GM12892 (cell line): ENCODE measurements around the gene AK8.

ENCODE experiments used
- POLR2A ChIP-seq: IDR thresholded peaks from 2 replicates; pipeline ENCODE4 v1.6.1; 2011; ENCODE audit warnings: low read depth, low read length, control low read depth
- POLR2AphosphoS5 ChIP-seq: IDR thresholded peaks from 2 replicates; pipeline ENCODE4 v1.6.1; 2011; ENCODE audit warnings: low read depth, low read length, control low read depth

DNA sequence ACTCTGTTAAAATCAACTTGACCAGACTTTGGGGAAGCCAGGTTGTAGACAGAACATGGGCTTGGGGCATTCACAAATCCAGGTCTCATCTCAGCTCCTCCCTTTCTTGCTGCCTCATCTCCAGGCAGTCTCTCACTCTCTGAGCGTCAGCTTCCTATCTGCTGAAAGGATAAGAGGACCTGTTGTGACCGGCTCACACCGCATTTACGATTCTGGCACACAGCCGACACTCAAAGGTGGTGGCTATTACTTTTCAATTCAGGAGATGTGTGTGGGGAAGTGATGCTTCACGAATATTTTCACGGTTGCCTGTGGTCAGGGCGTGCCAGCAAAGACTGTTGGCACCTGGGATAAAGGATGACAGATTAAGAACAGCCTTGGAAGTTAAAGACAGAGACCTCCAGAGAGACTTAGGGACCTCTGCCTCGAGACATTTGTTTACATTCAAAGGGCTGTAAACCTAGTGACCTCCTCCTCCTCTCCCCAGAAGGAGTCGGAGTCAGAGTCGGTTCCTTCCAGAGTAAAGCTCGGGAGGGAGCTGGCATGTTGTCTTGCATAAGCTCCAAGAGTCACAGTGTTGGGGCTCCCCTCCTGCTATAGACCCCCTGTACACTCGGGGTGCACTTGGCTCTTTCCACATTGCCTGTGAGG lies 83.2 kb downstream of the AK8 start:
- no peak for TF ChIP-seq POLR2AphosphoS5
- TF ChIP-seq POLR2A: no peak
